ENCODE data around the gene NEBL.

DNA sequence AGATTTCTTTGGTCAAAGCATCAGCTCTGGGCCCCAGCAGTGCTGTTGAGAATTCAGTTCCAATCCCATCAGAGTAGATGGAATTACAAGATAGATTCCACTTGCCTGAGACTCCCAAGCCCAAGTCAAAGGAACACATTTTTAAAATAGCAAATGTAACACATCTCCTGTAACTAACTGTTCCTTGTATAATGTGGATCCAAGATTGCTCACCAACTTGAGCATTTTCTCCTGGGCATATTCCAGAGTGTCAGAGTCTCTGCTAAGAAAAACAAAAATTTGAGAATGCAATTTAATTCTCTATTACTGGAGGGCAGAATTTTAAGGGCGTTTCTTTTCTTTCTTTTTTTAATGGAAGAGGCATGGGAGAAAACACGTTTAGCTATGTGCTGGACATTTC lies 136.7 kb downstream of the NEBL start:
- TF ChIP-seq POLR2A (IDR thresholded peaks at IDR 0.05), result no peak
- TF ChIP-seq, protein P1, sequence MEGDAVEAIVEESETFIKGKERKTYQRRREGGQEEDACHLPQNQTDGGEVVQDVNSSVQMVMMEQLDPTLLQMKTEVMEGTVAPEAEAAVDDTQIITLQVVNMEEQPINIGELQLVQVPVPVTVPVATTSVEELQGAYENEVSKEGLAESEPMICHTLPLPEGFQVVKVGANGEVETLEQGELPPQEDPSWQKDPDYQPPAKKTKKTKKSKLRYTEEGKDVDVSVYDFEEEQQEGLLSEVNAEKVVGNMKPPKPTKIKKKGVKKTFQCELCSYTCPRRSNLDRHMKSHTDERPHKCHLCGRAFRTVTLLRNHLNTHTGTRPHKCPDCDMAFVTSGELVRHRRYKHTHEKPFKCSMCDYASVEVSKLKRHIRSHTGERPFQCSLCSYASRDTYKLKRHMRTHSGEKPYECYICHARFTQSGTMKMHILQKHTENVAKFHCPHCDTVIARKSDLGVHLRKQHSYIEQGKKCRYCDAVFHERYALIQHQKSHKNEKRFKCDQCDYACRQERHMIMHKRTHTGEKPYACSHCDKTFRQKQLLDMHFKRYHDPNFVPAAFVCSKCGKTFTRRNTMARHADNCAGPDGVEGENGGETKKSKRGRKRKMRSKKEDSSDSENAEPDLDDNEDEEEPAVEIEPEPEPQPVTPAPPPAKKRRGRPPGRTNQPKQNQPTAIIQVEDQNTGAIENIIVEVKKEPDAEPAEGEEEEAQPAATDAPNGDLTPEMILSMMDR (IDR thresholded peaks at IDR 0.05), result no peak

Data from transverse colon (tissue), 3 donors.